NCI-H82 (cell line): ENCODE results near the gene PNPLA6.
A peak's percentile ranks its signal among the peaks of the same experiment; 100 is the strongest.
"Not testable (repeated sequence)": the region's sequence is repeated elsewhere in the genome, so short reads cannot be mapped to it uniquely, and the experiment has no call there.

Experiments
- DNase-seq: peaks from one replicate; lab custom pipeline; 2025; lab: John Stamatoyannopoulos, UW

The PNPLA6 gene

GRCh38 chr19:7533281-7533885, 2.1 kb upstream of the PNPLA6 start:
- no peak for DNase-seq

GRCh38 chr19:7533925-7534480, 1.5 kb upstream of the PNPLA6 start:
- peak; percentile 88 for DNase-seq

- DNase-seq = peak; percentile 76
Measured at GRCh38 chr19:7534531-7535046, 928 bp upstream of the PNPLA6 start.

- peak; percentile 71 for DNase-seq
Measured at GRCh38 chr19:7535998-7536695, 630 bp downstream of the PNPLA6 start.

- not testable (repeated sequence) for DNase-seq
Measured at GRCh38 chr19:7538990-7539389, 3.5 kb downstream of the PNPLA6 start.

GRCh38 chr19:7539827-7540425, 4.4 kb downstream of the PNPLA6 start:
- DNase-seq = no peak

GRCh38 chr19:7540761-7541474, 5.4 kb downstream of the PNPLA6 start:
- peak; percentile 68 for DNase-seq

GRCh38 chr19:7541475-7541824, 5.9 kb downstream of the PNPLA6 start:
- no peak for DNase-seq

- DNase-seq = peak; percentile 21
Measured at GRCh38 chr19:7541828-7542443, 6.4 kb downstream of the PNPLA6 start.

- no peak for DNase-seq
Measured at GRCh38 chr19:7542556-7543348, 7.2 kb downstream of the PNPLA6 start.

GRCh38 chr19:7544626-7545025, 9.1 kb downstream of the PNPLA6 start:
- DNase-seq = no peak

GRCh38 chr19:7545300-7545699, 9.8 kb downstream of the PNPLA6 start:
- no peak for DNase-seq

GRCh38 chr19:7545904-7546303, 10.4 kb downstream of the PNPLA6 start:
- no peak for DNase-seq

GRCh38 chr19:7547159-7547558, 11.6 kb downstream of the PNPLA6 start:
- no peak for DNase-seq

- no peak for DNase-seq
Measured at GRCh38 chr19:7549429-7550148, 14.1 kb downstream of the PNPLA6 start.

GRCh38 chr19:7550169-7550770, 14.8 kb downstream of the PNPLA6 start:
- no peak for DNase-seq

GRCh38 chr19:7550987-7551761, 15.7 kb downstream of the PNPLA6 start:
- peak; percentile 78 for DNase-seq

- no peak for DNase-seq
Measured at GRCh38 chr19:7552781-7553180, 17.3 kb downstream of the PNPLA6 start.

- DNase-seq = no peak
Measured at GRCh38 chr19:7554565-7554964, 19.0 kb downstream of the PNPLA6 start.
